NCI-H446 (cell line): ENCODE results near the gene OPRD1.
A peak's percentile ranks its signal among the peaks of the same experiment; 100 is the strongest.

Experiments used
- DNase-seq, 2 experiments: peaks; one replicate each; lab custom pipeline; 2025; lab: John Stamatoyannopoulos, UW

Gene OPRD1

GRCh38 chr1:28910379-28911115, 98.6 kb downstream of the OPRD1 start:
- no peak for DNase-seq

- DNase-seq = no peak
Observed at GRCh38 chr1:28913786-28914227, 101.8 kb downstream of the OPRD1 start.

- peak; percentile 95 to 97 for DNase-seq
Observed at GRCh38 chr1:28914228-28915030, 102.5 kb downstream of the OPRD1 start, which contains the start of gene EPB41. Gene EPB41, plus strand, starts transcription at chr1:28914569. Its CDS starts 72,869 bp downstream, at chr1:28987438.

GRCh38 chr1:28915031-28915895, 103.3 kb downstream of the OPRD1 start:
- peak in 1 of 2 experiments; percentile 44 for DNase-seq

- no peak for DNase-seq
Observed at GRCh38 chr1:28917757-28918118, 105.8 kb downstream of the OPRD1 start.
